Activated effector memory CD4-positive, alpha-beta T cell treated with anti-CD3 and anti-CD28 coated beads, Interleukin-2, amount 50 U/mL, for 16 hours (primary cell): ENCODE data around the gene BCAS3.
"Not testable (repeated sequence)": the region's sequence is repeated elsewhere in the genome, so short reads cannot be mapped to it uniquely, and the experiment has no call there.

Experiments used
- DNase-seq: peaks from one replicate; pipeline ENCODE4 v3.0.0-alpha.2; 2020

The BCAS3 gene

DNA sequence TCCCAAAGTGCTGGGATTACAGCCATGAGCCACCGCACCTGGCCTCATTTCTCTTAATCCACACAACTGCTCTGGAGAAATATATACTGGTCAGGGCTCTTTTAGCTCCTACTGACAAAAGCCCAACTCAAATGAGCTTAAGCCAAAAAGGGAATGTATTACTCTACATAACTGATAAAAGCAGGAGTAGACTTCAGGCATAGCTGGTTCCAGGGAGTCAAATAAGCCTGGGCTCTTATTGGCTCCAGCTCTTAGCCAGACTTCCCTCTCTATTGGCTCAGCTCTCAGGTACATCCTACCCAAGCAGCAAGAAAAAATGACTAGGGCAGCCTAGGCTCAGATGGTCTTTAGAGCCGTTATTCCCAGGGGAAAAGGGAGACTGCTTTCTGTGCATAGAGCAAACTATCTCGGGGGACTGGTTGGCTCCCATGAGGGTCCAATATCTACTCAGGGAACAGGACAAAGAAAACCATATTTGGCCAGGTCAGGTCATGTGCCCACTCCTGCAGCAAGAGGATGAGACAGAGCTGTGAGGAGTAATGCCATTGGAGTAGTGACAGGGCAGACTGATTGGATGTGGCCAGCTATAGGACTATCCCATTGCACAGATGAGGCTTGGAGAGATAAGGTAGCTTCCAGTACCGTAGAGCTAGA is 743.2 kb downstream of the BCAS3 start:
- no peak for DNase-seq

DNA sequence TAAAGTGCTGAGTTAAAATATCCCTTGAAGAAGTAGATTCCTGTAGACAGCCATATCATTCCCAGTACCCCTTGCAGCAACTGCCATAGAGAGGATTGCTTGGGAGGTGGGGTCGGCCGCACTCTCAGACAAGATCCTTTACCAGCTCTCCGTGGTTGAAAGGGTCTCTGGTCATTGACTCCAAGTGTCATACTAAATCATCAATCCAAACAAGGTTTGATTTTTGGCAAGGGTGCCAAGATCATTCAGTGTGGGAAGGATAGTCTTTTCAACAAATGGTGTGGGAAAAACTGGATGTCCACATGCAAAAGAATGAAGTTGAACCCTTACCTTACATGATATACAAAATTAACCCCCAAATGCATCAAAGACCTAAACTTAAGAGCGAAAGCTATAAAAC is 743.8 kb downstream of the BCAS3 start:
- DNase-seq = no peak

DNA sequence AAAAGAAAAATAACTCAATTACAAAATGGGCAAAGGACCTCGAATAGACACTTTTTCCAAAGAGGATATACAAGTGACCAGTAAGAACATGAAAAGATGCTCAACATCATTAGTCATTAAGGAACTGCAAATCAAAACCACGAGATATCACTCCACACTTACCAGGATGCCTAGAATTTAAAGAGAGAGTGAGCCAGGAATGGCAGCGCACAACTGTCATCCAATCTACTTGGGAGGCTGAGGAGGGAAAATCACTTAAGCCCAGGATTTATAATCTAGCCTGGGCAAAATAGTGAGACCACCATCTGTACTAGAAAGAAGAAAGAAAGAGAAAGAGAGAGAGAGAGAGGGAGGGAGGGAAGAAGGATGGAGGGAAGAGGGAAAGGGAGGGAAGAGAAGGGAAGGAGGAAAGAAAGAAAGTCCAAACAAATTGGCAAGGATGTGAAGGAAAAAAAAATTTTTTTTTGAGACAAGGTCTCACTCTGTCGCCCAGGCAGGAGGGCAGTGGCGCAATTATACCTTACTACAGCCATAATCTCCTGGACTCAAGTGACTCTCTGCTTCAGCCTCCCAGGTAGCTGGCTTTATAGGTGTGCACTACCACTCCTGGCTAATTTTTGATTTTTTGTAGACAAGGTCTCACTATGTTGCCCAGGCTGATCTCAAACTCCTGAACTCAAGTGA is 744.6 kb downstream of the BCAS3 start:
- DNase-seq = no peak

DNA sequence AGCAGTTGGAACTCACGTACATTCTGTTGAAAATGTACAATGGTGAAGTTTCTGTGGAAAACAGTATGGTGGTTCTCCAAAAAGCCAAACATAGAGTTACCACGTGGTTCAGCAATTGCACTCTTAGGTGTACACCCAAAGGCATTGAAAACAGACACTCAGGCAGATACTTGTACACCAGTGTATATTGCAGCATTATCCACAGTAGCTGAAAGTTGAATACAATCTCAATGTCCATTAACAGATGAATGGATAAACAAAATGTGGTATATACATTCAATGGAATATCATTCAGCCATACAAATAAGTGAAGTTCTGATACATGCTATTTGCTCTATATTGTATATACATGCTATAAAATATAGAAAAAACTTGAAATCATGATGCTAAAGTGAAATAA is 745.2 kb downstream of the BCAS3 start:
- no peak for DNase-seq

DNA sequence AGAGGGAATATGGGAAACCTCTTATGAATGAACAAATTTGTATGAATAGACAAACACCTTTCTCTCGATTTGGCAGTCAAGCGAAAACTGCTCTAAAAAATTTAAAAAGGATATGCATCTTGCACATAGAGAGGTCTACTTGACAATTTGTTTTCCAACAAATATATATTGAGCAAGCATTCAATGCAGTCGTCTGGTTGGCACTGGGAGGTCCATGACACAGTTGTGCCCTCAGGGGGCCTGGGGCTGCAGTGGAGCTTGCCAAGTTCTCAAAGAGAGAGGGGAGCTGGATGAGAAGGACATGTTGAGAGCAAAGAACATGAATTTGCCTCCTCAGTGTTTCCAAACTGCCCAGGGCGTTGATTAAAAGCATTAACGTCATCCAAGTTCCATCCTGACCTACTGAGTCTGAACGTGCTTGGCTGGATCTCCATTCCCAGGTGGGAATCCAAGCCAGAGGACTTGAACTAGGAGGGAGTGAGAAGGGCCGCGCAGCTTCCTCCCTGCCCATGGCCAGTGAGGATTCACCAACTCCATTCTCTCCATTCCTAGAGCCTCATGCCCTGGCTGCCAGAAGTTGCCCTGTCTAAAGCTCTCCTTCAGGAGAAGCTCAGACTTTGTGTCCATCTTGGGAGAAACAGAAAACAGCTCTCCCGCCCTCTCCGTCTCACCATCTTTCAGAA is 746.5 kb downstream of the BCAS3 start:
- no peak for DNase-seq

DNA sequence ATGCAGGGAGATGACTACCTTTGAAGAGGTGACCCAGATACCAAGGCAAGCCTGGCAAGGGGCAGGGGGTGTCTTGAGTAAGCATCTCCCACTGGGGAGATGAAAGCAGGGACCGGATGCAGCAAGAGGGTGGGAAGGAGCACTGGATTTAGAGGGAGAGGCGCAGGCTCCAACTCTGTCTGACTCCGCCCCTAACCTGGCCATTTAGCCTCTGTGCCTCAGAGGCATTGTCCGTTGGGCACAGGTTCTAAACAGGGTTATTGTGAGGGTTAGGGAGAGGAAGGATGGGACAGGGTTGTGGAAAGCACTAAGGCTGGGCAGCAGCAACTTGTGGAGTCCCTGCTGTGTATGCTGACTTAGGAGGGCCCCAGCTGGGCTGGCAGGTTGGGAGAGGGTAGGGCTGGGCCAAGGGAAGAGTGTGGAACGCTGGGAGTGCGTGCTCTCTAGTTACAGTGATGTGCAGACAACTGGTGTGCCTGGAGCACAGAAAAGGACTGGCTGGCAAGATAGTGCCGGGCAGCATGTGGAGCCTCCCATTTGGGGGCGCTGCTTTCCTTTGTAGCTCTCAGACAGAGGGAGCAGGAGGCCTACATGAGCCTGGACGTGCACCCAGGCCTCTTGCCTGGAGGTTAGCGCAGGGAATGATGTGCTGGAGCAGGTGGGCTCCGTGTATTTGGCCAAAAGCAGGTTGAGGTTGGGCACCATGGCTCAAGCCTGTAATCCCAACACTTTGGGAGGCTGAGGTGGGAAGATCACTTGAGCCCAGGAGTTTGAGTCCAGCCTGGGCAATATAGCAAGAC is 748.2 kb downstream of the BCAS3 start:
- no peak for DNase-seq

DNA sequence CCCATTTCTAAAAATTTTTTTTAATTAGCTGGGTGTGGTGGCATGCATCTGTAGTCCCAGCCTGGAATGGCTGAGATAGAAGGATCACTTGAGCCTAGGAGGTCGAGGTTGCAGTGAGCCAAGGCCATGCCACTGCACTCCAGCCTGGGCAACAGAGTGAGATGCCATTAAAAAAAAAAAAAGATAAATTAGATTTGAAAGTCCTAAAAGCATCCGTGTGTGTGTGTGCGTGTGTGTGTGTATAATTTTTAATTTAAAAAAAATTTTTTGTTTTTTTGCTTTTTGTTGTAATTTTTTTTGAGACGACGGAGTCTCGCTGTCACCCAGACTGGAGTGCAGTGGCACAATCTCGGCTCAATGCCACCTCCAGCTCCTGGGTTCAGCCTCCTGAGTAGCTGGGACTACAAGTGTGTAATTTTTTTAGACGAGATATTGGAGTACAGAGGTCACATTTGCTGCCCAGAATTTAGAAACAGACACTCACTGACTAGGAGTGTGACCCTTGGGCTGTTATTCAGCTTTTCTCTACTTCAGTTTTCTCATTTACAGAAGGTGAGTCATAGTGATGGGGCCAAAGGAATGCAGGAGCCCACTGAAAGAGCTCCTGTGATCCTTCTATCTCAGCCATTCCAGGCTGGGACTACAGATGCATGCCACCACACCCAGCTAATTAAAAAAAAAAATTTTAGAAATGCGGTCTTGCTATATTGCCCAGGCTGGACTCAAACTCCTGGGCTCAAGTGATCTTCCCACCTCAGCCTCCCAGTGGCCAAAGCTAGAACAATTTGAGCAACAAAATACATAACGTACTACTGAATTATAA is 749.0 kb downstream of the BCAS3 start:
- DNase-seq = no peak

DNA sequence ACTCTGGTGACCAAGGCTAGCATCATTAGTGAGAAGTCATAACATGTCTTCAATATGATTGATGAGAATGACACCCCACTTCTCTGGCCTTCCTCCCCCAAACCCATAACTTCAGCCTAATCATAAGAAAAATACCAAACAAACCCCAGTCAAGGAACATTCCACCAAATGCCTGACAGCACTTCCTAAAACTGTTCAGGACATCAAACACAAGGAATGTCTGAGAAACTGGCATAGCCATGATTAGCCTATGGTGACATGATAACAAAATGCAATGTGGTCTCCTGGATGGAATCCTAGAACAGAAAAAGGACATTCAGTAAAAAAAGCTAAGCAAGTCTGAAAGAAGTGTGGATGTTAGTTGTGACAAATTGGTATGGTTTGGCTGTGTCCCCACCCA is 749.9 kb downstream of the BCAS3 start:
- no peak for DNase-seq

DNA sequence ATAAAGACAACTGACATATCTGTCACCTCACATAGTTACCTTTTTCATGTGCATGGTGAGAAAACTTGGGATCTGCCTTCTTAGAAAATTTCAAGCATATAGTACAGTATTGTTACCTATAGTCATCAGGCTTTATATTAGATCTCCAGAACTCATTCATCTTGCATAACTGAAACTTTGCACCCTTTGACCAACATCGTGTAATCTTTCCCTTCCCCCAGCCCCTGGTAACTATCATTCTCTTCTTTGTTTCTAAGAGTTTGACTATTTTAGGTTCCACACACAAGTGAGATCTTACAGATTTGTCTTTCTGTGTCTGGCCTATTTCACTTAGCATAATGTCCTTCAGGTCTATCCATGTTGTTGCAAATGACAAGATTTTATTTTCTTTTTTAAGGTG is 751.6 kb downstream of the BCAS3 start:
- DNase-seq = no peak

DNA sequence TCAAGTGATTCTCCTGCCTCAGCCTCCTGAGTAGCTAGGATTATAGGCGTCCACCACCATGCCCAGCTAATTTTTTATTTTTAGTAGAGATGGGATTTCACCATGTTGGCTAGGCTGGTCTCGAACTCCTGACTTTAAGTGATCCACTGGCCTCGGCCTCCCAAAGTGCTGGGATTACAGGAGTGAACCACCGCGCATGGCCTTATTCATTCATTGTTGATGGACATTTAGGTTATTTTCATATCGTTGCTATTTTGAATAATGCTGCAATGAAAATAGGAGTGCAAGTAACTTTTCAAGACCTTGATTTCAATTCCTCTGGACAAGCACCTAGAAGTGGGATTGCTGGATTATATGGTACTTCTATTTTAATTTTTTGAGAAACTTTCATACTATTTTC is 752.2 kb downstream of the BCAS3 start:
- DNase-seq = not testable (repeated sequence)

DNA sequence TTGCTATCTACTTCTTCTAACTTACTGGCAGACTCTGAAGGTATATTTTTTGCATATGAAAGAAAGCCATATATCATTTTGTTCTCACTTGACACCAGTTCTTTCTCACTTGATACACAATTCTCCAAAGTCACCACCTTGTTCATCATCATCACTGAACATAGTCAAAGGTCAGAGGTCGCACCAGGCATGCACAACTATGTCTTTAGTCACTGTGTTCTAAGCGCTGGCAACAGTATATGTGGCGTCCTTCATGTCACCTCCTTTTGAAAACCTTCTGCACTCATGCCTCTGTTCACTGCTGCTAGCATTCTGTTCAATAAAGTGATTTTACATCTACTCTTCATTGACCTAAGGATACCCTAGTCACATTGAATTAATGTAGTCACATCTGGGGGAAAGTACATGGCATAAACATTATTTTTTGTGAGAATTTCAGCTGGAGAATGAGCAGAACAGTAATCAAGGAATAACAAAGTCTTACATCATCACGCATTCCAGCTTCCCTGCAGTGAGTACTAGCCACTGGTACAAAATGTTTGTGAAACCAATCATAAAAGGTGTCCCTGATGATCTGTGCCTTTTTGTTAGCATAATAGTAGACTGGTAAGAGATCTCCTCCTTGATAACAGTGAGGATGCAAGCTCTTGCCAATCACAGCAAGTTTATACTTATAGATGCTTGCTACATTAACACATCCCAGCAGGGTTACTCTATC is 754.1 kb downstream of the BCAS3 start:
- no peak for DNase-seq

DNA sequence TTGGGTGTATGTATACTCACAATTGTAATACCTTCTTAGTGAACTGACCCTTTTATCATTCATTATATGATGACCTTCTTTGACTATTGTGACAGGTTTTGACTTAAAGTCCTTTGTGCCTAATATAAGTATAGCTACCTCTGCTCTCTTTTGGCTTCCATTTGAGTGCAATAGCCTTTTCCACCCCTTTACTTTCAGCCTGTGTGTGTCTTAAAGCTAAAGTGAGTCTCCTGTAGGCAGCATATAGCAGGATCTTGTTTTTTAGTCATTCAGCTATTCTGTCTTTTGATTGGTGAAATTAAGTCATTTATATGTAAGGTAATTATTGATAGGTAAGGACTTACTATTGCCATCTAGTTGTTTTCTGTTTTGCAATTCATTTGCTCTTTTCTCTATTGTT is 758.6 kb downstream of the BCAS3 start:
- DNase-seq = no peak

DNA sequence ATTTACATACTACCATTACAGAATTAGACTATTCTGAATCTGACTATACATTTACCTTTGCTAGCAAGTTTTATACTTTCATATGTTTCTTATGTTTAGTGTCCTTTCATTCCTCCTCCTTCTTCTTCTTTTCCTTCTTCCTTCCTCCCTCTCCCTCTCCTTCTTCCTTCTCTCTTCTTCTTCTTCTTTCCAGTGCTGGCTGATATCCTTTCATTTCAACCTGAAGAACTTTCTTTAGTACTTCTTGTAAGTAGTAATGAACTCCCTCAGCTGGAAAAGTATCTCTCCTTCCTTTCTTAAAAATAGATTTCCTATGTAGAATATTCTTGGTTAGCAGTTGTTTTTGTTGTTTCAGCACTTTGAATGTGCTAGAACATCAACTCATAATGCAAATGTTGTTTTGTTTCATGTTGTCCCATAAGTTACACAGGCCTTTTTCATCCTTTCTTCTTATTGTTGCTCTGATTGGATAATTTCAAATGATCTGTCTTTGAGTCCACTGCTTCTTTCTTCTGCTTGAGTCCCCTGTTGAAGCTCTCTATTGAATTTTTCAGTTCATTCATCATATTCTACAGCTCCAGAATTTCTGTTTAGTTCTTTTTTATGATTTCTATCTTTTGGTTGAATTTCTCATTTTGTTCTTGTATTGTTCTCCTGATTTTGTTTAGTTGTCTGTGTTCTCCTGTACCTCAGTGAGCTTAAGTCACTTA is 759.5 kb downstream of the BCAS3 start:
- no peak for DNase-seq

DNA sequence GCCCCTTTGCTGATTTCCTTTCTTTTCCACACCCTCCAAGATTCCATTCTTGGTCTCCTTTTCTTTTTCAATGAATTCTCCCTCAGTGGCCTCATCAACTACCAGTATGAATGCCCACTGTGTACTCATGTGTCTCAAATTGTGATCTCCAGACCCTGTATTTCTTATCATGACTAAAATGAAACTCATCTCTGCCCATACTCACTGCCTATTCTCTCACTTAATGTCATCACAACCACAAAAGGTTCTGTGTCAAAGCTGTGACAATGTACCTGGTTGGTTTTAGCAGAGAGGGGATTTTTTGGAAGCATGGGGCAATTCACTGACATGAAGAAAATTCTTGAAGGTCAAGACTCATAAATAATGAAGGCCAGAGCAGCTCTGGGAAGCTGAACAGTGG is 763.0 kb downstream of the BCAS3 start:
- DNase-seq = no peak

DNA sequence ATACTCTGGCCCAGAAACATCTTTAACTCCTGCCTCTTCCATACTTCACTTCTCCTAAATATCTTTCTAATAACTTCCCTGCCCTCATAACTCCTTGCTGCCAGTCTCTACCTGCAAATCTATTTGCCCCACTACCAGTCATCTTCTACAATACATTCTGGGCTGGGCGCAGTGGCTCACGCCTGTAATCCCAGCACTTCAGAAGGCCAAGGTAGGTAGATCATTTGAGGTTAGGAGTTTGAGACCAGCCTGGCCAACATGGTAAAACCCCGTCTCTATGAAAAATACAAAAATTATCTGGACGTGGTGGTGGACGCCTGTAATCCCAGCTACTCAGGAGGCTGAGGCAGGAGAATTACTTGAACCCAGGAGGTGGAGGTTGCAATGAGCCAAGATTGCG is 763.9 kb downstream of the BCAS3 start:
- not testable (repeated sequence) for DNase-seq

DNA sequence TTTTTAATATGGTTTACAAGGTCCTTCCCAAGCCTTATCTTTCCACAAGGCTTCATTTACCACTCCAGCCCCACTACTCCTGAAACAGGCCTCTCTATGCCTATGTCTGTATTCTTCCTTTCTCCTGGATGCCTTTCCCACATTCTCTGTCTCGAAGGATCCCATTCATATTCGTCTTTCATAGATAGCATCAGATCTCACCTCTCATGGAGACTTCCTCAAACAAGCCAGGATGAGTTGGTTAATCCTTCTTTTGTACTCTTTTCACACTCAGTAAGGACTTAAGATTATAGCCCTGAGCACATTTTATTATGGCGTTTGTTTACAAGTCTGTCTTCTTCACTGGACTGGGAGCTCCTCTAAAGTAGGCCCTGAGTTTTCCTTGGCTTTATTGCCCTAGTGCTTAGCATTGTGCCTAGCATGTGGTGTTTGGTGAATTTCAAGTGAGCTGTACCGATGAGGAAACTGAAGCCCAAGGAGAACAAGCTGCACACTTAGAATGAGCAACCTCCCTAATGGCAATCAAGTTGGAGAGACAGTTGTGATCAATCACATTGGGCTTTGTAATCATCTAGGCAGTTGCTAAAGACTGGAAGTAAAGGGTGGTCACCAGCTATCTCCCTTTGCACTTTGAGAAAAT is 764.6 kb downstream of the BCAS3 start:
- DNase-seq = no peak
